Epithelial cell of esophagus (primary cell): ENCODE results near the gene AOC1.

Experiments
- DNase-seq: peaks from one replicate; pipeline ENCODE4 v3.0.0; 2010; ENCODE audit warnings: low read depth
- H3K4me3 ChIP-seq: 2 replicates; pipeline ENCODE4 v1.5.1; 2011; ENCODE audit warnings: mild to moderate bottlenecking, low read length, control low read depth
- CTCF ChIP-seq: IDR thresholded peaks from 2 replicates; pipeline ENCODE4 v1.5.1; 2011; ENCODE audit warnings: low read depth, mild to moderate bottlenecking, low read length, control low read depth, inconsistent platforms; ENCODE audit not compliant: insufficient read depth; ENCODE audit errors: missing control alignments

Gene AOC1

DNA sequence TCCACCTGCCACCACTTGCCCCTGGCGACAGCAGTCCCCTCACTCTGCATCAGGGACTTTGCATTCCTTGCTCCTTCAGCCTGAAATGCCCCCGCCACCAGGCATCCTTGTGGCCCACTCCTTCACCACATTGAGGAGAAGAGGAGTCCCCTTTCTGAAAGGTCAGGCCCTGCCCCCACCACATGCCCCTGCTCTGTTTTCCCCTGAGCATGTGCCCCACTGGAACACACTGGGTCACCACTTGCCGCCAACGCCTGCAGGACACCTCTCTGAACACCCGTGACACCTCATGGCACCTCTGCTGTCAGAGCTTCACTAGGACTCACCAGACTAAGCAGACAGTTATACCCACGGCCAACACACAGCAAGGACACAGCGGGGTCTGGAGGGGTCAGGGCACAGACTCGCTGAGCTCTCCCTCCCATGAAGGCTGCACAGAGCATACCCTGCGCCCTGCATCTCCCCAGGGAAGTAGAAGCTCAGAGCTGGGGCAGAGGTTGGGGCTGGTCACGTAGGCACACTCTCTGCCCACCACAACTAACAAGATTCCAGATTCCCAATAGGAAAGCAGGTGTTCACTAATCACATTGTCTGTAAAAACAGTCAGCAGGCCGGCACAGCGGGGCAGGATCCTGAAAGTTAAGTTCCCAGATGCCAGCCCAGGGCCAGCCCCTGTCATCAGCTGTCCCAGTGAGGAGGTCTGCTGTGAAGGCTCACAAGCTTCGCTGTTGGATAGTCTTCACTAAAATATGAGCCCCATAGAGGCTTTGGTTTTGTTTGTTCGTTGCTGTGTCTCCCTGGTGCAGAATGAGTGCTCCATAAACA lies 5.8 kb upstream of the AOC1 start:
- H3K4me3 ChIP-seq: no peak overlapping the region
- no peak for DNase-seq
- TF ChIP-seq CTCF: no peak

DNA sequence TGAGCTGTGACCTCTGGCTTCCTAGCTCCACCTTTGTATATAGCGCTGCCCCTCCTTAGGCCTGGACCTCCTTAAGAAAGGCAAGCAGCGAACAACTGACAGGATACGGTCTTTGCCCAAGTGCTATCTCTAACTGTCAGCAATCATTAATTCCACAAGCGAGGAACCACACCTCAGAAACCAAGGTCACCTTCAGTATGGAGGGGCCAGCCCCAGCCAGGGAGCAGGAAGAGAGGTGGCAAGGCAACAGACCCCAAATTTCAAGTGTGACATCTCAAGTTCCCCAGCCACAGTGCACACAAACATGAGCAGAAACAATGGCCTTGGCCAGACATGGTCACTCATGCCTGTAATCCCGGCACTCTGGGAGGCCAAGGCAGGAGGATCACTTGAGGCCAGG lies 4.8 kb upstream of the AOC1 start:
- no peak overlapping the region for H3K4me3 ChIP-seq
- TF ChIP-seq CTCF: no peak
- DNase-seq: no peak

GRCh38 chr7:150848111-150848510 lies 4.2 kb upstream of the AOC1 start:
- TF ChIP-seq CTCF: no peak
- H3K4me3 ChIP-seq: no peak overlapping the region
- no peak for DNase-seq

DNA sequence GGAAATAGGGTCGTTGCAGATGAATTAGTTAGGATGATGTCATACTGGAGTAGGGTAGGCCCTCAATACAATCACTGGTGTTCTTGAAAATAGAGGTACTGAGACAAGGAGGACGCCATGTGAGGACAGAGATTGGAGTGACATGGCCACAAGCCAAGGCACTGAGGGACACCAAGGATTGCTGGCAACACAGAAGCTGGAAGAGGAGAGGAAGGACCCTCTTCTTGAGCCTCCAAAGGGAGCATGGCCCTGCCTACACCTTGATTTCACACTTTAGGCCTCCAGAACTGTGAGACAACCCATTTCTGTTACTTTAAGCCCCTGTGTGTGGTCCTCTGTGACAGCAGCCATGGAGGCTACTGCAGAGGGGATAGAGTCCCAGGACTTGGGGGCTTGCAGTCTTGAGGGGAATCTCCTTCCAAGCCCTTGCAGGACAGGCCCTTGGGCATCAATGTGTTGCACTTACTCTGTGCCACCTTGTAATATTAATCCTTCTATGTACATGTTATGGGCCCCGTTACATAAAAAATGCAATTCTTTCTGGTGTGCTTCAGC lies 3.7 kb upstream of the AOC1 start:
- no peak for TF ChIP-seq CTCF
- DNase-seq: no peak
- no peak overlapping the region for H3K4me3 ChIP-seq

- H3K4me3 ChIP-seq: no peak overlapping the region
- TF ChIP-seq CTCF: no peak
- no peak for DNase-seq
These were observed 3.0 kb upstream of the AOC1 start for GRCh38 chr7:150849204-150849775.

DNA sequence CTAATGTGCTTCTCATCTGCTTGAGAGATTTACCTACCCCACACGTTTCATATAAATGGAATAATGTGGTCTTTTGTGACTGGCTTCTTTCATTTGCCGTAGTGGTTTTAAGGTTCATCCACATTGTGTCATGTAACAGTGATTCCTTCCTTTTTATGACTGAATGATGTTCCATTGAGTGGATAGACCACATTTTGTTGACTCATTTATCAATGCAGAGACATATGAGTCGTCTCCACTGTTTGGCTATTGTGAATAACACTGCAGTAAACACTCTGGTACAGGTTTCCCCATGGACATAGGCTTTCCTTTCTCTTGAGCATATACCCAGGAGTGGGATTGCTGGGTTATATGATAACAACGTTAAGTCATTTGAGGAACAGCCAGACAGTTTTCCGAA lies 2.0 kb upstream of the AOC1 start:
- DNase-seq: no peak
- no peak for TF ChIP-seq CTCF
- H3K4me3 ChIP-seq: no peak overlapping the region
